ENCODE measurements around the gene MAST1.
"Not testable (repeated sequence)": the region's sequence is repeated elsewhere in the genome, so short reads cannot be mapped to it uniquely, and the experiment has no call there.

The MAST1 gene

GRCh38 chr19:12872255-12872654, 33.9 kb downstream of the MAST1 start:
- no peak for DNase-seq (ENCODE audit: low read depth, low spot score)

- DNase-seq (ENCODE audit: low read depth, low spot score), result no peak
Observed at GRCh38 chr19:12872941-12873890, 34.9 kb downstream of the MAST1 start.

GRCh38 chr19:12873891-12874745, 35.8 kb downstream of the MAST1 start:
- DNase-seq (ENCODE audit: low read depth, low spot score), result no peak

GRCh38 chr19:12875086-12875485, 36.8 kb downstream of the MAST1 start:
- DNase-seq (ENCODE audit: low read depth, low spot score), result no peak

GRCh38 chr19:12880551-12881171, 42.3 kb downstream of the MAST1 start:
- no peak for DNase-seq (ENCODE audit: low read depth, low spot score)

- DNase-seq (ENCODE audit: low read depth, low spot score), result peak; percentile 26
Observed at GRCh38 chr19:12881172-12881808, 43.0 kb downstream of the MAST1 start, which contains the start of gene DNASE2. Gene DNASE2, minus strand, starts transcription at chr19:12881449. Its CDS starts 74 bp downstream, at chr19:12881375.

- DNase-seq (ENCODE audit: low read depth, low spot score), result no peak
Observed at GRCh38 chr19:12882589-12882988, 44.3 kb downstream of the MAST1 start.

GRCh38 chr19:12884202-12884601, 45.9 kb downstream of the MAST1 start:
- DNase-seq (ENCODE audit: low read depth, low spot score), result no peak

- no peak for DNase-seq (ENCODE audit: low read depth, low spot score)
Observed at GRCh38 chr19:12884627-12884925, 46.3 kb downstream of the MAST1 start.

- DNase-seq (ENCODE audit: low read depth, low spot score), result no peak
Observed at GRCh38 chr19:12884926-12885748, 46.8 kb downstream of the MAST1 start.

GRCh38 chr19:12885749-12886650, 47.7 kb downstream of the MAST1 start:
- no peak for DNase-seq (ENCODE audit: low read depth, low spot score)

GRCh38 chr19:12886651-12886968, 48.3 kb downstream of the MAST1 start:
- no peak for DNase-seq (ENCODE audit: low read depth, low spot score)

GRCh38 chr19:12886969-12887747, 48.8 kb downstream of the MAST1 start, which contains the start of gene KLF1:
Gene KLF1, minus strand, starts transcription at chr19:12887201. Its CDS starts 61 bp downstream, at chr19:12887140.
- no peak for DNase-seq (ENCODE audit: low read depth, low spot score)

GRCh38 chr19:12888006-12888603, 49.8 kb downstream of the MAST1 start:
- no peak for DNase-seq (ENCODE audit: low read depth, low spot score)

- DNase-seq (ENCODE audit: low read depth, low spot score), result not testable (repeated sequence)
Observed at GRCh38 chr19:12890299-12890786, 52.0 kb downstream of the MAST1 start.

- DNase-seq (ENCODE audit: low read depth, low spot score), result peak; percentile 91
Observed at GRCh38 chr19:12890787-12891552, 52.7 kb downstream of the MAST1 start, which contains the start of gene GCDH. Gene GCDH, plus strand, starts transcription at chr19:12891160. Its CDS starts 145 bp downstream, at chr19:12891305.

GRCh38 chr19:12891553-12892021, 53.3 kb downstream of the MAST1 start:
- DNase-seq (ENCODE audit: low read depth, low spot score), result no peak
